ENCODE results near the gene PADI1.

DNA sequence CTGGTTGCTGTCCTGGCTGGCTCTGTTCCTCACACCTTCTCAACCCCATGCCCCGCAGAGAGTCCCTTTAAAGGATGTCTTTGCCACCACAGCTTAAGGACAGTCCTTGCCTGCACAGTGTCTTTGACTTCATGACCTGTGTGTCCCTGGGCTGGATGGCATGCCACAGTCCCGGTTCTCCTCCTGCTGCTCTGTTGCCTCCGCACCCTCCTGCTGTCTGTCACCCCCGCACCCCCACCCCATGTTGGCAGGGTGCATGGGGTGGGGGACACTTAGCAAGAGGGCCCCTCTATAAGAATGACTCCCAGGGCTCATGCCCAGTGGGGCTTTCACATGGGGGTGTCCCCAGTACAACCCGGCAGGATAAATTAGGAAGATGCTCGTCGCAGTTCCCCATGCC lies 41.6 kb upstream of the PADI1 start:
- no peak for TF ChIP-seq POLR2A (IDR thresholded peaks at IDR 0.05; ENCODE audit: extremely low read depth, insufficient read length)
- TF ChIP-seq, protein P1, sequence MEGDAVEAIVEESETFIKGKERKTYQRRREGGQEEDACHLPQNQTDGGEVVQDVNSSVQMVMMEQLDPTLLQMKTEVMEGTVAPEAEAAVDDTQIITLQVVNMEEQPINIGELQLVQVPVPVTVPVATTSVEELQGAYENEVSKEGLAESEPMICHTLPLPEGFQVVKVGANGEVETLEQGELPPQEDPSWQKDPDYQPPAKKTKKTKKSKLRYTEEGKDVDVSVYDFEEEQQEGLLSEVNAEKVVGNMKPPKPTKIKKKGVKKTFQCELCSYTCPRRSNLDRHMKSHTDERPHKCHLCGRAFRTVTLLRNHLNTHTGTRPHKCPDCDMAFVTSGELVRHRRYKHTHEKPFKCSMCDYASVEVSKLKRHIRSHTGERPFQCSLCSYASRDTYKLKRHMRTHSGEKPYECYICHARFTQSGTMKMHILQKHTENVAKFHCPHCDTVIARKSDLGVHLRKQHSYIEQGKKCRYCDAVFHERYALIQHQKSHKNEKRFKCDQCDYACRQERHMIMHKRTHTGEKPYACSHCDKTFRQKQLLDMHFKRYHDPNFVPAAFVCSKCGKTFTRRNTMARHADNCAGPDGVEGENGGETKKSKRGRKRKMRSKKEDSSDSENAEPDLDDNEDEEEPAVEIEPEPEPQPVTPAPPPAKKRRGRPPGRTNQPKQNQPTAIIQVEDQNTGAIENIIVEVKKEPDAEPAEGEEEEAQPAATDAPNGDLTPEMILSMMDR (IDR thresholded peaks at IDR 0.05; ENCODE audit: low read depth, low read length), result no peak
